LNCAP (cell line): ENCODE measurements around the gene SLC25A21.

ENCODE experiments used
- TF ChIP-seq, protein P1 (sequence below): fragments of 450-650 bp; IDR thresholded peaks from 2 replicates; pipeline ENCODE4 v1.5.1; 2017; ENCODE audit warnings: mild to moderate bottlenecking

The SLC25A21 gene

DNA sequence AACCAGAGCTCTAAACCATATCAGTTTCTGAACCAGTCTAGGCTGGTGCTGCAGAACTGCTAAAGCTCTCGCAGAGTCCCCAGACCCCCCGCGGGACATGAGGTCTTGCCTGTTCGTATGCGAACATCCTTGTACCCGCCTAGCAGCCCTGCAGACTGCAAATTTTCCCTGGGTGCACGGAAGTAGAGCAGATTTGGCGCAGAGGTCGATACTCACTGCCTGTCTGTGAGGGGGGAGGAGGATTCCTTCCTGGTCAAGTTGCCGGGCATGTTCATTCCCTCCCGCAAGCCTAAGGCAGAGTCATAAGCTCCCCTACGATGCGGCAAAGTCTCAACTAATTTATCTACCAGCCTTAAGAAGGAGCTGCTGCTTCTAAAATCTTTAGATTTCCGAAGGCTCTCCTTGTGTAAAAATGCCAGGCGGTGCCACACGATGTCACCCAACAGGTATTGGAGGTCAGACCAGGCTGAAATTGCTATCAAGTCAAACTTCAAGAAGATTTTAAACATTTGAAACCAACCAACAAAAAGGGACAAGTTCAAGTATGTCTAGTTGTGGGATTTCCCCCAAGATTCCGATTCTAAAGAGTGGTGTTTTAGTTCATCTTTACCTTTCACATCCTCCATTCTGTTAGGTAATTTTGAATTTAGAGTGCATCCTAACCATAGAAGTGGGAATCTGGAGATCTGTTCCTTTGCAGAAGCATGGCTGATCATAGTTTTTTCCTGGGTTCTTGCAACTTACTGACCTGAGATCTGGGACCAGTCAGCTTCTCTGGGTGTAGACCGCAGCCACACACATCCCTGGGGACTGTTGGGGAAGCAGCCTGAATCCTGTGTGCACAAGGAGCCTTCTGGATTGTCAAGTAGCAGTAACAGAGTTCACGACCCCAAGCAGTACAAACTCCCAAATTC is 512.3 kb downstream of the SLC25A21 start:
- TF ChIP-seq, protein P1, sequence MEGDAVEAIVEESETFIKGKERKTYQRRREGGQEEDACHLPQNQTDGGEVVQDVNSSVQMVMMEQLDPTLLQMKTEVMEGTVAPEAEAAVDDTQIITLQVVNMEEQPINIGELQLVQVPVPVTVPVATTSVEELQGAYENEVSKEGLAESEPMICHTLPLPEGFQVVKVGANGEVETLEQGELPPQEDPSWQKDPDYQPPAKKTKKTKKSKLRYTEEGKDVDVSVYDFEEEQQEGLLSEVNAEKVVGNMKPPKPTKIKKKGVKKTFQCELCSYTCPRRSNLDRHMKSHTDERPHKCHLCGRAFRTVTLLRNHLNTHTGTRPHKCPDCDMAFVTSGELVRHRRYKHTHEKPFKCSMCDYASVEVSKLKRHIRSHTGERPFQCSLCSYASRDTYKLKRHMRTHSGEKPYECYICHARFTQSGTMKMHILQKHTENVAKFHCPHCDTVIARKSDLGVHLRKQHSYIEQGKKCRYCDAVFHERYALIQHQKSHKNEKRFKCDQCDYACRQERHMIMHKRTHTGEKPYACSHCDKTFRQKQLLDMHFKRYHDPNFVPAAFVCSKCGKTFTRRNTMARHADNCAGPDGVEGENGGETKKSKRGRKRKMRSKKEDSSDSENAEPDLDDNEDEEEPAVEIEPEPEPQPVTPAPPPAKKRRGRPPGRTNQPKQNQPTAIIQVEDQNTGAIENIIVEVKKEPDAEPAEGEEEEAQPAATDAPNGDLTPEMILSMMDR = no peak

DNA sequence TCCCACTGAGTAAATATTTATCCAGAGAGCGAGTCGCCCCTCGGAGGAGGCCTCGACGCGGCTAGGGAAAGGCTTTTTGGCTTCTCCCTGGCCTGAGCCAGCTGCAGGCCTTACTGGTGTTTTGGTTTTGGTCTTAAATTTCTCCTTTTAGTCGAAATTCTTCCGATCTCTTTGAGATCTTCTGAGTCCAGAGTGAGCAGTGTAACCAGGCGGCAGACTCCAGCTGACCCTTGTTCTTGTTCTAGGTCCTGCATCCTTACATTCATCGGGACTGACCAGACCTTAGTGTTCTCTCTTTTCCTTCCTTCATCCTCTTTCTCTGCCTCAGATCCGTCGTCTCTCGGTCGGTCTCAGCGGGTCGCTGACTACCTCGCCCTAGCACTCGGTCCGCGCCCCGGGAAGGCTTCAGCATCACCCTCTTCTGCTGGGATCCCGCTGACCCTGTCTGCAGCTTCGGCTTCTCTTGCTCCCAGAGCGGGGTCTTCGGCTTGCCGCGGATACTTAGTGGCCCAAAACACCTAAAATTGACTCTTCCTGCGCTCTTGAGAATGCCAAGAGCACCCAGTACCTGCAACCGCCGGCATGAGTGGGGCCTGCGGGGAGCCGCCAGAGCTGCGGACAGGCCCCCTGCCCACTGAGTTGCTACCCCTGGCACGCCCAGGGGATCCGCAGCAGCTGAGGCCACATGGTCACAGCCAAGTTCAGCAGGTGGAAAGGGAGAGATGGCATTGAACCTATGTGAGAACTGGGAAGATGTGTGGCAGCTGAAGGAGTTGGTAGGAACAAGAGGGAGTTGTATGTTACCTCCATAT is 513.2 kb downstream of the SLC25A21 start:
- TF ChIP-seq, protein P1 = no peak

DNA sequence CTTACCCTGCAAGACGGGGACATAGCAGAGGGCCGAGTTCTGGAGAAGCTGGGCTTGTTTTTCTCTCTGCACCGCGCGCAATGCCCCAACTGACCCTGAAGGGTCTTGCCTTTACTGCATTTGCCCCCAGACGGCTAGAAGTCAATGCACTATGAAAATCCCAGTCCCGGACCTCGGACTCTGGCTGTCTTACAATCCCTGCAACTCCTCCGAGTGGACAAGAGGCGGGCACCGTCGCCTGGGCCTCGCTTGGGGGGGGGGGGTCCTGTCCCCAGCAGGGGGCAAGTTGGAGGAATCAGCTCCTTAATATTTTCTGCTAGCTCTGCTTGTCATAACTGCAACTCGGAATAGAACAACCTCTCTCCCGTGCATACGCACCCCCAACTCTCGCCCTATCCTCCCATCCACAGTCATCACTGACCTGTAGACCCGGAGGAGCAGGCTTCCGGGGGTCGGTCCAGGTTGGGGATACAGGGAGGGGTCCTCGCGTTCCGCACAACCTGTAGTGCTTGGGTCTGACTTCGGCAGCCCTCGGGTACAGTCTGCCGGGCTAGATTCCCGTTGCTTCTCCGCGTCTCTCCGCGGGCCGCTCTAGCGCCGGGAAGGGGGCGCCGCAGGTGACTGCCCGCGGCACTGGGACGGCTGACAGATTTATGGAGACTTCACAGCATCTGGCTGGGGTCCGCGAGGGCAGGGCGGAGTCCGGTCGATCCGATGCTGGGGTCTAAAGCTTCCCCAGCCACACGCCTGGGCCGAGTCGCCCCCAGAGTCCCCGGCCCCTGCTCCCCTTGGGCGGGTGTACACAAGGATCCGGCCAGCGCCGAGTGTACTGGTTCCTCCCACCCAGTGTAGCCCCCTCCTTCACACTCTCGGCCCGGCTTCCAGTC is 514.0 kb downstream of the SLC25A21 start:
- TF ChIP-seq, protein P1 = no peak

DNA sequence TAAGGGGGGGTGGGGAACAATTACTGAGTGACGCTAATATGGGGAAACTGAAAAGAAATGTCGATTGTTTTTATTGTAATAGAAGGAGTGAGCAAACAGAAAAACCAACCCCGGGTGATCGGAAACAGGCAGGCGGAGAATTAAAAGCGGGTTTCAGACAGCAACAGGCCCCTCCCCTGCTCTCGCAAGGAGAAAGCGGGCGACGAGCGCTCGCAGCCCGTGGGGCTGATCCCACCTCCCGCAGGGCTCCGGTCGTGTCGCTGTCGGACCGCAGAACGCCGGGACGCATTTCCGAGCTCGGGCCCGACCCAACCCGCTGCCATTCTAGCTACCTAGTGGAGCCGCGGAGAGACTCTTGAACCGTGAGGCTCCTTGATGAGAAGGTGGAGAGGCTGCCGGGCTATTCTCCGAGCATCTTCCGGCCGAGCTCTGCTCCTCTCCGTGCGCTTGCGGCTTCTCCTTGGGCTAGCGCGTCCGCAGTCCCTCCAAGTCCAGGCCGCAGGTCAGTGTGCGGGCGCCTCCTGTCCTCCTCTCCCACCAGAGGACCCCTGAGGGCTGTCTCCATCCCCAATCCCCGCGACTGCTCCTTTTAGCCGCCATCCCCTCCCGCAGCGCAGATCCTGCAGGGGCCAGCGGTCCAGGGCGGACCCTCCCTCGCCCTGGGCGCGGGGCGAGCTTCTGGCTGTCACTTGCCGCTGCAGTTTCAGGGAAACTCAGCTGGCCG is 514.8 kb downstream of the SLC25A21 start:
- TF ChIP-seq, protein P1 = no peak

DNA sequence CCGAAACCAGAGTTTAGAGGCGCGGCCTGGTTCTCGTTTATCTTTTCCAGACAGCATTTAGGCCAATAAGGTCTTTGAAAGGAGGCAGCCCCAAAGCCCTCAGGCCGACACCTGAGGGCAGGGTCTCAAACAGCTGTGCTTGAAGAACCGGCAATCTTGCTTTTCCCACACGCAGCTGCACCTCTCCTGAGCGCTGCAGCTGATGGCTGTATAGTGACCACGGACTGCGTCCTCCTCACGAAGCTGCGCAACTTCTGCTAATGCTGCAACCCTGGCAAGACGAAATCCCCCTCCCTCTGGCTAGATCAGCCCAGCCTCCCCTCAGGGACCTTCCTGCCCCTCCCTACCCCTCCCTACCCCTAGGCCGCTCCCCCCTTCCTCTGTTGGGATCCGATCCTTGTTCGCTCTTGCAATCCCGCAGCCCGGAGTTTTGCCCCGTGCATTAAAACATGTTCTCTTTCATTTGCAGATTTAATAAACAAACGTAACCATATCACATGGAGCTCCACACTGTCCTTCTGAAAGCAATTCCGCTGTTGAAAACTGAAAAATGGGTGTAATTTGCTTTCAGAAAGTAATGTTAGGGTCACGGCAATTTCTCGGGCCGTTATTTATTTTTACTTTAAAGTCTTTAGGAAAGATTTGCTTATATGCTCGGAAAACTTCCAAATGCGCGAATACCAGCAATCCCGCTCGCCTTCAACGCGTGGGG is 515.6 kb downstream of the SLC25A21 start:
- TF ChIP-seq, protein P1 = no peak

DNA sequence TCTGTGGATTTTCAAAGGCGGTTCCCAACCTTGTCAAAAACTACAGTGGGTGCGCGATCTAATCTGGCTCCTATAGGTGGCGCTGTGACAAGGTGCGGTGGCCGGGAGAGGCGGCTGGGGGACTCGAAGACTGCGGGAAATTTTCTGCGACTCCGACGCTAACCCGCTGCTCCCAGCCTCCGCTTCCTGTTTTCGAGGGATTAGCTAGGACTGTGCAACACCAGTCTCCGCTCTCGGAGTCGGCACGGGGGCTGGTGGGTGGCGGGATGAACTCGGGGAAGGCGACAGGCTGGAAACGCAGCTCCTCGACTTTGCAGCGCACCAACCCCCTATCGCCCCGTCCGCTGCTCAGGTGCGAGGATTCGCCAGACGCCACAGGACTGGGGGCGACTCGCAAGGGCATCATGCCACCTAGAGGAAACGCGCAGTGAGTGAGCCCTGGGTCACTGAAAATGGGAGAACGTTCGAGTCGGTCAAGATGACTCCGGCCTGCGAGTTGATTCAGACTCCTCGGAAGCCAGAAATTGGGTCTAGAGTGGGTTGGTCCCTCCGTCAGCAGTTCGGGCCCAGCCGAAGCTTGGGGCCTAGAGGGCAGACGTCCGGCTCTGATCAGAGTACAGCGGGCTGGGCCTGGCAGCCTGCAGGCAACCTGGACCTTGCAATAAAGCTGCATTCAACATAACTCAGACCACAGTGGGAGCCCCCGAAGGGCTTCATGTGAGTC is 516.3 kb downstream of the SLC25A21 start:
- TF ChIP-seq, protein P1 = peak; percentile 45
